GM12878 (cell line): ENCODE results near the gene HEBP2. TPM values are rescaled to one million over a fixed set of nuclear protein-coding genes. Genes with fewer than 3 reads are reported as not detected.
A peak's percentile ranks its signal among the peaks of the same experiment; 100 is the strongest.

Source experiments
- ATAC-seq: fragments of 200-7000 bp; cut with Tn5 transposase; 3 replicates; pipeline ENCODE4 v1.9.1; 2020; ENCODE audit warnings: mild to moderate bottlenecking, moderate library complexity
- BruUV-seq: library from RNA; stranded (reverse); fragments of 400-500 nt; replicated peaks from 2 replicates; lab custom pipeline; 2021; lab: Mats Ljungman, UMichigan
- CTCF ChIA-PET: fragments of 300-600 bp; sonication (Branson Sonifier 250); formaldehyde crosslinking; extraction: SDS; loops from one replicate; lab custom pipeline; 2021; ENCODE audit warnings: inconsistent platforms; lab: Yijun Ruan, JAX
- POLR2A ChIA-PET: fragments of 350-600 bp; formaldehyde crosslinking; extraction: SDS; loops from one replicate; lab custom pipeline; 2021; ENCODE audit warnings: inconsistent platforms; lab: Charles Lee
- RAD21 ChIA-PET: fragments of 300-600 bp; sonication (Branson Sonifier 250); formaldehyde crosslinking; loops from one replicate; lab custom pipeline; 2023; ENCODE audit warnings: antibody characterized with exemption; ENCODE audit not compliant: unreplicated experiment; lab: Charles Lee
- SMC1A ChIA-PET: fragments of 300-600 bp; sonication (Branson Sonifier 250); formaldehyde crosslinking; loops from one replicate; lab custom pipeline; 2023; ENCODE audit not compliant: unreplicated experiment, uncharacterized antibody; lab: Charles Lee
- DNase-seq: peaks from one replicate; pipeline ENCODE4 v3.0.0-alpha.2; 2011; ENCODE audit warnings: low read depth, low spot score
- FAIRE-seq: peaks from 3 replicates; lab custom pipeline; 2011; peaks lifted over from hg19 to GRCh38; lab: Jason Lieb, UNC
- H2AFZ ChIP-seq: 2 replicates; pipeline ENCODE4 v1.6.0; 2011; ENCODE audit warnings: low read depth, low read length, control low read depth; ENCODE audit not compliant: control insufficient read depth
- H3K27ac ChIP-seq: 2 replicates; pipeline ENCODE4 v1.5.1; 2011; ENCODE audit warnings: control low read depth; ENCODE audit not compliant: control insufficient read depth, insufficient read depth
- H3K27me3 ChIP-seq, 2 experiments: replicated peaks in 1 of 2; 2 replicates each; pipeline versions ENCODE4 v1.6.0 to v1.6.1; 2011; ENCODE audit warnings: low read length in 1 of 2; ENCODE audit not compliant: control insufficient read depth in 2 of 2, insufficient read depth in 2 of 2
- H3K36me3 ChIP-seq, 2 experiments: 2 replicates each; pipeline ENCODE4 v1.5.1; 2011; ENCODE audit warnings: low read length in 1 of 2; ENCODE audit not compliant: control insufficient read depth in 2 of 2, insufficient read depth in 2 of 2
- H3K4me1 ChIP-seq: 2 replicates; pipeline ENCODE4 v1.6.1; 2011; ENCODE audit warnings: mild to moderate bottlenecking, low read length, moderate library complexity, mixed read lengths; ENCODE audit not compliant: control insufficient read depth, insufficient read depth
- H3K4me2 ChIP-seq: 2 replicates; pipeline ENCODE4 v1.6.0; 2011; ENCODE audit warnings: control low read depth; ENCODE audit not compliant: control insufficient read depth, insufficient read depth
- H3K4me3 ChIP-seq: fragments of 200-600 bp; sonication (generic); 2 replicates; pipeline ENCODE4 v1.5.1; 2016
- H3K79me2 ChIP-seq: 2 replicates; pipeline ENCODE4 v1.6.0; 2011; ENCODE audit warnings: low read length; ENCODE audit not compliant: control insufficient read depth, insufficient read depth
- H3K9ac ChIP-seq: 2 replicates; pipeline ENCODE4 v1.8.0; 2011; ENCODE audit warnings: low read length, control low read depth, mixed read lengths; ENCODE audit not compliant: control insufficient read depth, insufficient read depth
- H3K9me3 ChIP-seq: replicated peaks from 3 replicates; pipeline ENCODE4 v1.5.1; 2011; ENCODE audit warnings: mild to moderate bottlenecking, low read length; ENCODE audit not compliant: control insufficient read depth, insufficient read depth
- H4K20me1 ChIP-seq: 2 replicates; pipeline ENCODE4 v1.6.0; 2011; ENCODE audit not compliant: control insufficient read depth, insufficient read depth
- CBX3 ChIP-seq: fragments of 200-600 bp; sonication (generic); IDR thresholded peaks from 2 replicates; pipeline ENCODE4 v1.6.1; 2016; ENCODE audit warnings: low read depth, borderline replicate concordance
- CREM ChIP-seq: IDR thresholded peaks from 2 replicates; pipeline ENCODE4 v1.6.1; 2014; ENCODE audit warnings: antibody characterized with exemption, low read depth
- EGR1 ChIP-seq, 2 experiments: IDR thresholded peaks; 1 replicate in 1 of 2; 2 replicates in 1 of 2; pipeline ENCODE4 v1.6.1; 2011 to 2012; ENCODE audit warnings: low read depth in 2 of 2, low read length in 2 of 2, borderline replicate concordance in 1 of 2, mild to moderate bottlenecking in 1 of 2, moderate library complexity in 1 of 2
- FOS ChIP-seq: IDR thresholded peaks from 3 replicates; pipeline ENCODE4 v1.6.1; 2011; ENCODE audit warnings: borderline replicate concordance; ENCODE audit not compliant: insufficient read length; ENCODE audit errors: extremely low read depth
- IKZF1 ChIP-seq: fragments of 450-650 bp; conservative IDR thresholded peaks from 2 replicates; pipeline ENCODE4 v1.6.1; 2017; ENCODE audit warnings: antibody characterized with exemption, mild to moderate bottlenecking
- MTA2 ChIP-seq: fragments of 450-650 bp; IDR thresholded peaks from 2 replicates; pipeline ENCODE4 v1.6.1; 2016; ENCODE audit warnings: low read depth, mild to moderate bottlenecking, moderate library complexity
- NBN ChIP-seq: fragments of 450-650 bp; IDR thresholded peaks from 2 replicates; pipeline ENCODE4 v1.6.1; 2016
- NFXL1 ChIP-seq: fragments of 450-650 bp; IDR thresholded peaks from 2 replicates; pipeline ENCODE4 v1.6.1; 2017; ENCODE audit warnings: antibody characterized with exemption, mild to moderate bottlenecking, borderline replicate concordance
- NFYB ChIP-seq: IDR thresholded peaks from 2 replicates; pipeline ENCODE4 v1.6.1; 2011; ENCODE audit warnings: low read depth, mild to moderate bottlenecking, low read length, improper control_type of control experiment, moderate library complexity; ENCODE audit not compliant: insufficient read depth
- NR2C1 ChIP-seq: fragments of 450-650 bp; IDR thresholded peaks from 2 replicates; pipeline ENCODE4 v1.6.1; 2017; ENCODE audit warnings: antibody characterized with exemption, mild to moderate bottlenecking, moderate library complexity
- NRF1 ChIP-seq: conservative IDR thresholded peaks from 2 replicates; pipeline ENCODE4 v1.6.1; 2011; ENCODE audit warnings: mild to moderate bottlenecking, low read depth, low read length, improper control_type of control experiment
- PAX8 ChIP-seq: fragments of 450-650 bp; IDR thresholded peaks from 2 replicates; pipeline ENCODE4 v1.6.1; 2017; ENCODE audit warnings: mild to moderate bottlenecking, moderate library complexity
- POLR2AphosphoS2 ChIP-seq: IDR thresholded peaks from 2 replicates; pipeline ENCODE4 v1.6.1; 2011; ENCODE audit warnings: low read depth, mild to moderate bottlenecking, low read length, improper control_type of control experiment, moderate library complexity
- YBX1 ChIP-seq: fragments of 450-650 bp; IDR thresholded peaks from 2 replicates; pipeline ENCODE4 v1.6.1; 2016; ENCODE audit warnings: antibody characterized with exemption
- ZBED1 ChIP-seq: IDR thresholded peaks from 2 replicates; pipeline ENCODE4 v1.6.1; 2016; ENCODE audit warnings: borderline replicate concordance
- ZBTB33 ChIP-seq: fragments of 450-650 bp; IDR thresholded peaks from 2 replicates; pipeline ENCODE4 v1.6.1; 2017; ENCODE audit warnings: mild to moderate bottlenecking
- WGBS: methylation state at CpG from one replicate; pipeline ENCODE4 v1.1.6; 2016; ENCODE audit warnings: low lambda C conversion rate; ENCODE audit not compliant: insufficient replicate concordance, insufficient coverage; ENCODE audit errors: missing lambda C conversion rate; 5-methylcytosine and 5-hydroxymethylcytosine counted together
- in situ Hi-C: fragments of 300-500 bp; cut with MboI; formaldehyde crosslinking; loops from 9 replicates; pipeline ENCODE4 v1.14.3; 2018; ENCODE audit warnings: mixed read lengths
- intact Hi-C: fragments of 100-400 bp; cut with micrococcal nuclease; formaldehyde crosslinking; loops from one replicate; pipeline ENCODE4 v1.14.2; 2022; ENCODE audit not compliant: unreplicated experiment
- polyA plus RNA-seq, 11 experiments: library from polyadenylated mRNA; depleted of rRNA in 4 of 11; unstranded in 6 of 11; stranded (reverse) in 5 of 11; fragments of >200 nt; fragmentation: Nextera tagmentation in 4 of 11; fragmentation: Illumina TruSeq in 1 of 11; extraction: Ambion mirVana in 4 of 11; extraction: Trizol in 1 of 11; gene quantifications; 1 replicate in 1 of 11; 2 replicates in 10 of 11; pipeline versions ENCODE4 v1.2.1 to v1.2.3, GENCODE V29; 2011 to 2016; ENCODE audit warnings: inconsistent platforms in 2 of 11, missing spikeins in 2 of 11, low read depth in 1 of 11
- total RNA-seq, 4 experiments: library from RNA; depleted of rRNA in 3 of 4; stranded (reverse); fragments of >200 nt in 3 of 4; fragmentation: Illumina TruSeq in 1 of 4; extraction: Trizol in 1 of 4; gene quantifications; 2 replicates each; pipeline versions ENCODE4 v1.2.1 to v1.2.3, GENCODE V29; 2013 to 2021

HEBP2 gene
- total and polyA plus RNA-seq, 10 of the 15 experiments (the other 5 are each of a cell fraction or from before 2014, with no cell fraction given), result 3.8 to 41.8 (median 16.9) TPM

- no peak for TF ChIP-seq CBX3
- TF ChIP-seq NR2C1, result no peak
- peak; percentile 98 for TF ChIP-seq MTA2
- no peak for TF ChIP-seq NFXL1
- TF ChIP-seq ZBED1, result no peak
- TF ChIP-seq YBX1, result no peak
- TF ChIP-seq NRF1, result no peak
- TF ChIP-seq FOS, result no peak
- TF ChIP-seq EGR1 (IDR thresholded peaks at IDR 0.05; ENCODE audit: borderline replicate concordance in 1 of 2, low read depth in 2 of 2, low read length in 2 of 2), result no peak
- TF ChIP-seq, all 136 proteins: peak for 33
Measured at GRCh38 chr6:138455746-138456400, 51.9 kb downstream of the HEBP2 start (continued).

GRCh38 chr6:138456401-138456790, 52.4 kb downstream of the HEBP2 start:
- ATAC-seq (peak; percentile 3), DNase-seq (no peak)
- Histone ChIP-seq H3K79me2 (no peaks in the 10 kb centered on the region), H3K36me3 (no peaks in the 10 kb centered on the region), H3K27me3 (no peaks in the 10 kb centered on the region), H3K4me2 (peak overlapping the region; percentile 54; the same call in 1 of the 2 replicates), H2AFZ (no peak overlapping the region), H3K9me3 (no peaks in the 10 kb centered on the region), H3K4me3 (no peak overlapping the region)
- ChIA-PET POLR2A (interaction anchor here (0.8 to 2.2 kb wide), 8 partner anchors 12 to 53 kb away, joined by 3 to 12 read pairs (median 8); no protein-coding TSS in a partner anchor), RAD21 (interaction anchor here (0.6 to 6.0 kb wide), 17 partner anchors 10 to 529 kb away, joined by 3 to 55 read pairs (median 5); partner anchors contain the start of gene NHSL1)
- intact Hi-C loops, result loop anchor here (1.0 to 2.0 kb wide), 2 partner anchors 28 to 42 kb away; partner anchors contain the start of gene NHSL1
- TF ChIP-seq ZBTB33 (no peak), PAX8 (no peak), NBN (no peak), POLR2AphosphoS2 (no peak), NFYB (0 out of 2 replicates have a peak, but pooled peaks have one; percentile 4), IKZF1 (0 out of 2 replicates have a peak, but pooled peaks have one; percentile 10), CREM (no peak)
- TF ChIP-seq, all 136 proteins: peak for 2
- no TSS peak for BruUV-seq
- H4K20me1 ChIP-seq, result no peaks in the 10 kb centered on the region
- no peak overlapping the region for H3K9ac ChIP-seq
- in situ Hi-C loops, result no loop called here
- H3K4me1 ChIP-seq, result peaks cover 21% of the 10 kb centered on the region
- no peak overlapping the region for H3K27ac ChIP-seq
- 39% methylated on average over 6 of the region's 6 CpGs for WGBS
- ChIA-PET CTCF (interaction anchor here (0.6 to 9.5 kb wide), 16 partner anchors 11 to 315 kb away, joined by 3 to 99 read pairs (median 6); partner anchors contain the start of gene NHSL1), SMC1A (interaction anchor here (0.8 to 7.8 kb wide), 25 partner anchors 11 to 308 kb away, joined by 3 to 88 read pairs (median 7); partner anchors contain the start of gene NHSL1)
- peak; percentile 41 for FAIRE-seq
